Ovary (tissue), 3 donors: ENCODE data around the gene GGTA1.

Experiments
- CTCF ChIP-seq, 3 donors: fragments of 450-650 bp in 2 of 3; fragments of 200-600 bp in 1 of 3; IDR thresholded peaks; one replicate each; pipeline versions ENCODE4 v1.5.1 to v1.8.0; 2016 to 2022; ENCODE audit warnings: antibody characterized with exemption in 3 of 3, mild to moderate bottlenecking in 1 of 3
- POLR2A ChIP-seq: fragments of 450-650 bp; IDR thresholded peaks from one replicate; pipeline ENCODE4 v1.6.1; 2017; ENCODE audit warnings: antibody characterized with exemption, mild to moderate bottlenecking, moderate library complexity
- donor health status: DM: no; HTN: no; CAD: no.

GRCh38 chr9:121529237-121529987, 29.8 kb upstream of the GGTA1 start:
- no peak for TF ChIP-seq CTCF (IDR thresholded peaks at IDR 0.05)
- TF ChIP-seq POLR2A = no peak
